GM21390 (cell line): Measurements from ENCODE around the gene AKIRIN1.
"Not testable (repeated sequence)": the region's sequence is repeated elsewhere in the genome, so short reads cannot be mapped to it uniquely, and the experiment has no call there.

ENCODE experiments used
- ATAC-seq: cut with Tn5 transposase; IDR thresholded peaks from one replicate; pipeline ENCODE4 v1.9.1; 2021; ENCODE audit not compliant: unreplicated experiment

Gene AKIRIN1

GRCh38 chr1:39044762-39045161 is 53.7 kb downstream of the AKIRIN1 start:
- ATAC-seq, result no peak

- no peak for ATAC-seq
Measured at GRCh38 chr1:39045231-39045630, 54.2 kb downstream of the AKIRIN1 start.

DNA sequence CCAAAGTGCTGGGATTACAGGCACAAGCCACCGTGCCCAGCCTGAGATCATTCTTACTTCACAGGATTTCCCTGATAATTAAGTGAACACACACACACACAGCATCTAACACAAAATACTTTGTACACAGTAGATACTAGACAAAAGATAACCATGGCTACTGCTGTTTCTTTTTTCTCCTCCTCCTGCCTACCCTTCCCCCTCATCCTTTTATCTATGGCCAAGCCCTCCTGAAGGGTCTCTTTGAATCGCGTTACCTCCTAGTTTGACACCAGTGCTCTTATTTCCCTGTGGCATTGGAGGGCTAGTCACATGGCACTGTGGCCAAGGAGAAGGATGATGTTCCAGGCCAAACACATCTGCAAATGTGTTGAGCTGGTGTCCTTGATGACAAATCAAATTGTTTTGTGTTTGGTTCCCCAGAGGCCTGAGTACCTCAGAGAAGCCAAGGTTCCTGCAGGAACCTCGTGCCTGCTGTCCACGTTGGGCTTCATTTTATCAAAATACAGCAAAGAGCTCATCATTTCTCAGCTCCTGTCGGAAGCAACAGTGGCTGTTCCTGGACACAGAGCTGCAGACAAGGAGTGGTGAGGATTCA is 55.6 kb downstream of the AKIRIN1 start:
- no peak for ATAC-seq

DNA sequence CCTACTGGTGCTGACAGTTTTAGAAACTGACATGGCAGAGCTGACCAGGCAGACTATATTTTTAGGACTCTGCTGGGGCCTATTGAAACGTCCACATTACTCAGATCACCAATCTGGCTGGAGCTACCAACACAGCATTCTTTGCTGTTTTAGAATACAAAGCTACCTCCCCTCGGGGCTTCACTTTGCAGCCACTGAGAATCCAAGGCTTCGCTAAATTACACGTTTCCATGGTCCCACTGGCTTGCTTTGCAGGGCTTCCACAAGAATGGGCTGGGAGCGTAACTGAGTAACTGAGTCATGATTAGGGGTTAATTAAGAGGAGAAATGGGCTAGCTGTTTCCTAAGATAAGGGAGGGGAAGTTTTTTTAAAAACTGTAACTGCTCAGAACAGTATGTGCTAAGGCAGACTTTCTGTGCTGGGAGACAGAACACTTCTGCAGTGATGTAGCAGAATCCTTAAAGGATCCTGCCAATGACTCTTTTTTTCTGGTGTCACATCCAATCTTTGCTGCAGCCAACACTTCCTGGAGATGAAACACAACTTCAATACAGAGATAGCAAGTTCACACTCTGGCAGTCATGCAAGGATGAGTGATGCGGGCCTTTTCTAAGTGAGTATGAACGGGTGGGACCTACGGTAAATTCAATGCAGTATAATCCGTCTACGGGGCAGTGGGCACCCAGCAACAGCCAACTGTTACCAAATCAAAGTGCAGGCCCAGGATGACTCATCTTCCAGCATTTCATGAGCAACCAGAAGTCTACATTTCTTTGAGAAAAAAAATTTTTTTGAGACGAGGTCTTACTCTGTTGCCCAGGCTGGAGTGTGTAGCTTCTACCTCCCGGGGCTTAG is 56.5 kb downstream of the AKIRIN1 start:
- ATAC-seq, result no peak

GRCh38 chr1:39048745-39049370 is 57.8 kb downstream of the AKIRIN1 start:
- ATAC-seq, result no peak

GRCh38 chr1:39050001-39050400 is 58.9 kb downstream of the AKIRIN1 start:
- ATAC-seq, result no peak

- not testable (repeated sequence) for ATAC-seq
Measured at GRCh38 chr1:39051193-39051850, 60.2 kb downstream of the AKIRIN1 start.

DNA sequence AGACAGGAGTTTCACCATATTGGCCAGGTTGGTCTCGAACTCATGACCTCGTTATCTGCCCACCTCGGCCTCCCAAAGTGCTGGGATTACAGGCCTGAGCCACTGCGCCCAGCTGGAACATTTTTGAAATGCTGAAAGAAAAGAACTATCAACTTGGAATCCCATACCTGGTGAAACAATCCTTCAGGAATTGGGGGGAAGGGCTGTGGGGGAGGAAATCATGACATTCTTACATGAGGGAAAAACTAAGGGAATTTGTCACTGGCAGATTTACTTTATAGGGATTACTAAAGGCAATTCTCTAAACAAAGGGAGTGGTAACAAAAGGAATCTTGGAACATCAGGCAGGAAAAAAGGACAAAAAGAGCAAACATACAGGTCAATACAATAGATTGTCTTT is 60.9 kb downstream of the AKIRIN1 start:
- ATAC-seq, result no peak

GRCh38 chr1:39055213-39055710 is 64.2 kb downstream of the AKIRIN1 start:
- ATAC-seq, result not testable (repeated sequence)
